ENCODE data around the gene MAN2A1. TPM values are rescaled to one million over a fixed set of nuclear protein-coding genes. Genes with fewer than 3 reads are reported as not detected.

The MAN2A1 gene
- total RNA-seq, 1 experiment from 2014 or later = 35.4 TPM

DNA sequence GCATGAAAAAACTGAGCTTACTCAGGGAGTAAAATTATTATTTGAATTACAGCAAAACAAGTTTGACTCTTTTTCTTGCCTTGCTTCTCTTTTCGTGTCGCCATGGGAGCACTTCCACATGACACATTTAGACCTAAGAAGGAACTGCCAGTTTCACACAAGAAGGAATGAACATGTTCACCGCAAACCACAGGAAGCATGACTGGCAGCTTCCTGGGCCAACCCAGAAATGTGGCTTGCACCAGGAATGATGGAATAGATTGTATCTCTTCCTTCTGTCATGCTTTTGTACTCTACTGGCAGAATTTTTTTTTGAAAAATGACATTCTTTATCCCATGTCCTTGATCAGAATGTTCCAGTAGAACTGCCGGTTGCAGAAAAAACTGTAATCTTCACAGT lies 32.9 kb upstream of the MAN2A1 start:
- H3K4me2 ChIP-seq (ENCODE audit: low read length) = no peak overlapping the region
- TF ChIP-seq JUND (IDR thresholded peaks at IDR 0.05) (no peak), EZH2 (IDR thresholded peaks at IDR 0.05) (no peak)
- RAD21 ChIA-PET (ENCODE audit: low non-redundant PET in 1 of 2, low total read pairs in 2 of 2, uncharacterized antibody in 2 of 2, unreplicated experiment in 2 of 2) = no interaction called here
- intact Hi-C loops (cut with micrococcal nuclease) = no loop called here
- H3K27ac ChIP-seq (ENCODE audit: low read depth, low read length) = no peak overlapping the region
- no peaks in the 10 kb centered on the region for H3K79me2 ChIP-seq (ENCODE audit: insufficient read depth, low read length)
- H3K9me2 ChIP-seq (ENCODE audit: insufficient read depth) = no peaks in the 10 kb centered on the region
- CTCF ChIA-PET = no interaction called here
- H2AFZ ChIP-seq (ENCODE audit: low read depth, low read length, poor library complexity, severe bottlenecking) = no peak overlapping the region
- no peak overlapping the region for H3K4me3 ChIP-seq (replicated peaks in 1 of 2; ENCODE audit: low read depth in 1 of 2, low read length in 2 of 2)
- H3K27me3 ChIP-seq (ENCODE audit: insufficient read depth, low read length) = no peaks in the 10 kb centered on the region
- DNase-seq (ENCODE audit: low read depth, low spot score) = no peak
- H3K4me1 ChIP-seq (ENCODE audit: control insufficient read depth in 1 of 2, insufficient read depth in 2 of 2, low read length in 2 of 2) = no peaks in the 10 kb centered on the region
- no peak overlapping the region for H3K9ac ChIP-seq (ENCODE audit: low read length)
- no peaks in the 10 kb centered on the region for H3K36me3 ChIP-seq (ENCODE audit: control insufficient read depth in 1 of 2, insufficient read depth in 2 of 2, low read length in 2 of 2)
- no peaks in the 10 kb centered on the region for H4K20me1 ChIP-seq (ENCODE audit: insufficient read depth)
- H3K9me3 ChIP-seq (ENCODE audit: control insufficient read depth in 1 of 2, insufficient read depth in 1 of 2, low read depth in 1 of 2, low read length in 2 of 2) = no peaks in the 10 kb centered on the region
- no TSS peak for BruUV-seq (replicated peaks)
- ATAC-seq = no peak
- POLR2A ChIA-PET = no interaction called here

GRCh38 chr5:109659901-109660300 lies 29.8 kb upstream of the MAN2A1 start:
- BruUV-seq (replicated peaks) = no TSS peak
- ATAC-seq (no peak), DNase-seq (ENCODE audit: low read depth, low spot score) (no peak)
- Histone ChIP-seq H3K27ac (ENCODE audit: low read depth, low read length) (no peak overlapping the region), H3K9me2 (ENCODE audit: insufficient read depth) (no peaks in the 10 kb centered on the region), H2AFZ (ENCODE audit: low read depth, low read length, poor library complexity, severe bottlenecking) (no peak overlapping the region), H3K79me2 (ENCODE audit: insufficient read depth, low read length) (no peaks in the 10 kb centered on the region), H4K20me1 (ENCODE audit: insufficient read depth) (no peaks in the 10 kb centered on the region), H3K4me3 (replicated peaks in 1 of 2; ENCODE audit: low read depth in 1 of 2, low read length in 2 of 2) (no peak overlapping the region), H3K9me3 (ENCODE audit: control insufficient read depth in 1 of 2, insufficient read depth in 1 of 2, low read depth in 1 of 2, low read length in 2 of 2) (no peaks in the 10 kb centered on the region), H3K9ac (ENCODE audit: low read length) (no peak overlapping the region), H3K4me2 (ENCODE audit: low read length) (no peak overlapping the region), H3K27me3 (ENCODE audit: insufficient read depth, low read length) (no peaks in the 10 kb centered on the region), H3K36me3 (ENCODE audit: control insufficient read depth in 1 of 2, insufficient read depth in 2 of 2, low read length in 2 of 2) (no peaks in the 10 kb centered on the region), H3K4me1 (ENCODE audit: control insufficient read depth in 1 of 2, insufficient read depth in 2 of 2, low read length in 2 of 2) (no peaks in the 10 kb centered on the region)
- RAD21 ChIA-PET (ENCODE audit: low non-redundant PET in 1 of 2, low total read pairs in 2 of 2, uncharacterized antibody in 2 of 2, unreplicated experiment in 2 of 2) = no interaction called here
- CTCF ChIA-PET = no interaction called here
- POLR2A ChIA-PET = no interaction called here
- intact Hi-C loops (cut with micrococcal nuclease) = no loop called here
- TF ChIP-seq CTCF (IDR thresholded peaks at IDR 0.05 in 2 of 3, conservative IDR thresholded peaks at IDR 0.05 in 1 of 3; ENCODE audit: borderline replicate concordance in 1 of 3, insufficient read depth in 1 of 3, low read depth in 2 of 3, low read length in 2 of 3) (no peak), ELF1 (IDR thresholded peaks at IDR 0.05; ENCODE audit: borderline replicate concordance, low read depth) (no peak), JUND (IDR thresholded peaks at IDR 0.05) (no peak), FOSL1 (IDR thresholded peaks at IDR 0.05; ENCODE audit: low read depth) (no peak), SIN3A (IDR thresholded peaks at IDR 0.05; ENCODE audit: low read depth) (no peak), SRF (IDR thresholded peaks at IDR 0.05; ENCODE audit: low read depth) (no peak), EZH2 (IDR thresholded peaks at IDR 0.05) (no peak), ATF3 (IDR thresholded peaks at IDR 0.05) (no peak), CEBPB (IDR thresholded peaks at IDR 0.05; ENCODE audit: low read depth) (no peak), TCF7L2 (IDR thresholded peaks at IDR 0.05; ENCODE audit: borderline replicate concordance, extremely low read depth, insufficient read depth, insufficient read length) (no peak), SP1 (IDR thresholded peaks at IDR 0.05; ENCODE audit: low read depth) (no peak), RAD21 (IDR thresholded peaks at IDR 0.05; ENCODE audit: low read depth) (no peak), EGR1 (IDR thresholded peaks at IDR 0.05; ENCODE audit: low read depth) (no peak)
- TF ChIP-seq, protein P1, sequence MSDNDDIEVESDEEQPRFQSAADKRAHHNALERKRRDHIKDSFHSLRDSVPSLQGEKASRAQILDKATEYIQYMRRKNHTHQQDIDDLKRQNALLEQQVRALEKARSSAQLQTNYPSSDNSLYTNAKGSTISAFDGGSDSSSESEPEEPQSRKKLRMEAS (IDR thresholded peaks at IDR 0.05) = no peak
- TF ChIP-seq, protein P2, sequence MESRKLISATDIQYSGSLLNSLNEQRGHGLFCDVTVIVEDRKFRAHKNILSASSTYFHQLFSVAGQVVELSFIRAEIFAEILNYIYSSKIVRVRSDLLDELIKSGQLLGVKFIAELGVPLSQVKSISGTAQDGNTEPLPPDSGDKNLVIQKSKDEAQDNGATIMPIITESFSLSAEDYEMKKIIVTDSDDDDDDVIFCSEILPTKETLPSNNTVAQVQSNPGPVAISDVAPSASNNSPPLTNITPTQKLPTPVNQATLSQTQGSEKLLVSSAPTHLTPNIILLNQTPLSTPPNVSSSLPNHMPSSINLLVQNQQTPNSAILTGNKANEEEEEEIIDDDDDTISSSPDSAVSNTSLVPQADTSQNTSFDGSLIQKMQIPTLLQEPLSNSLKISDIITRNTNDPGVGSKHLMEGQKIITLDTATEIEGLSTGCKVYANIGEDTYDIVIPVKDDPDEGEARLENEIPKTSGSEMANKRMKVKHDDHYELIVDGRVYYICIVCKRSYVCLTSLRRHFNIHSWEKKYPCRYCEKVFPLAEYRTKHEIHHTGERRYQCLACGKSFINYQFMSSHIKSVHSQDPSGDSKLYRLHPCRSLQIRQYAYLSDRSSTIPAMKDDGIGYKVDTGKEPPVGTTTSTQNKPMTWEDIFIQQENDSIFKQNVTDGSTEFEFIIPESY (IDR thresholded peaks at IDR 0.05; ENCODE audit: extremely low read depth, insufficient replicate concordance, low read length) = no peak

Data from HCT116 (cell line).